ENCODE data around the gene CNTN5. TPM values are rescaled to one million over a fixed set of nuclear protein-coding genes. Genes with fewer than 3 reads are reported as not detected.

Gene CNTN5
- total RNA-seq, 3 donors from 2014 or later, result 0.35 TPM; not detected in 2

DNA sequence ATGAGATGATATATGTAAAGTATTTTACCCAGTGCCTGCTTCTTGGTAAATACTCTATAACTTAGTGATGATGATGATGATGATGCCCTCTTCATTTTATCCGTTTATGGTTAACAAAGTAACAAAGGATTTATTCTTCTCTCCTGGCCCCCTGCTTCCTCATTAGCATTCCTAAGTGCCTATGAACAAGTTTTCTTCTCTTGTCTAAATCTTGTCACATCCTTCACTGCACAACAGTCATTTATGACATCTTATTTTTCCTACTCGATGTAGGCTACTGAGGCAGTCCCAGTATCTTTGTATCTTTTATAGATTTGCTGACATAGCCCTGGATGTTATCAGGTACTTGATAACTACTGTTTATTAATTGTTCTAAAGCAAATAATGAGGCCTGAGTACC, 911.9 kb downstream of the CNTN5 start:
- Histone ChIP-seq H3K4me1 (ENCODE audit: low read depth) (no peaks in the 10 kb centered on the region), H3K9me3 (peaks cover 15% of the 10 kb centered on the region), H3K36me3 (ENCODE audit: low read depth) (no peaks in the 10 kb centered on the region), H3K4me3 (no peak overlapping the region)
- intact Hi-C loops (cut with DNase I, micrococcal nuclease), result no loop called here
- no peak for DNase-seq
- TF ChIP-seq, protein P1, sequence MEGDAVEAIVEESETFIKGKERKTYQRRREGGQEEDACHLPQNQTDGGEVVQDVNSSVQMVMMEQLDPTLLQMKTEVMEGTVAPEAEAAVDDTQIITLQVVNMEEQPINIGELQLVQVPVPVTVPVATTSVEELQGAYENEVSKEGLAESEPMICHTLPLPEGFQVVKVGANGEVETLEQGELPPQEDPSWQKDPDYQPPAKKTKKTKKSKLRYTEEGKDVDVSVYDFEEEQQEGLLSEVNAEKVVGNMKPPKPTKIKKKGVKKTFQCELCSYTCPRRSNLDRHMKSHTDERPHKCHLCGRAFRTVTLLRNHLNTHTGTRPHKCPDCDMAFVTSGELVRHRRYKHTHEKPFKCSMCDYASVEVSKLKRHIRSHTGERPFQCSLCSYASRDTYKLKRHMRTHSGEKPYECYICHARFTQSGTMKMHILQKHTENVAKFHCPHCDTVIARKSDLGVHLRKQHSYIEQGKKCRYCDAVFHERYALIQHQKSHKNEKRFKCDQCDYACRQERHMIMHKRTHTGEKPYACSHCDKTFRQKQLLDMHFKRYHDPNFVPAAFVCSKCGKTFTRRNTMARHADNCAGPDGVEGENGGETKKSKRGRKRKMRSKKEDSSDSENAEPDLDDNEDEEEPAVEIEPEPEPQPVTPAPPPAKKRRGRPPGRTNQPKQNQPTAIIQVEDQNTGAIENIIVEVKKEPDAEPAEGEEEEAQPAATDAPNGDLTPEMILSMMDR (IDR thresholded peaks at IDR 0.05), result no peak
- ATAC-seq, result no peak

DNA sequence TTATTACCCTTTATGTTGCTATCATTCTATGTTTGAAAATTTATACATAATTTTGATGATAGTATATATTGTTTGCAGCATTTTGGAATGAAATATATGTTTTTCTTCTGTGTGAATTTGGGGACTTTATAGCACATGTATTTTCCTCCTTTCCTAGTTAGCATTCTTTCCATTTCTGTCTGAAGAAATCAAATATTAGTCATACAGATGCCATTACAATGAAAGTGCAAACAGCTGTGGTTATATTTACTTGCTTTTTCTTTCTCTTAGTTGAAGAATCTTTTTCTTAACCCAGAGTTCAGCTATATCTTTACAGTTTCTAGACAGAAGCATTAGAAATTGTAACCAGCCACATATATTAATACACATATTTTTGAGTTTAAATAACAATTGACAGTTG, 913.3 kb downstream of the CNTN5 start:
- ATAC-seq (no peak), DNase-seq (no peak)
- TF ChIP-seq, protein P1 (IDR thresholded peaks at IDR 0.05), result no peak
- H3K36me3 ChIP-seq (ENCODE audit: low read depth), result no peaks in the 10 kb centered on the region
- H3K4me1 ChIP-seq (ENCODE audit: low read depth), result no peaks in the 10 kb centered on the region
- no peak overlapping the region for H3K4me3 ChIP-seq
- peaks cover 5% of the 10 kb centered on the region for H3K9me3 ChIP-seq
- intact Hi-C loops (cut with DNase I, micrococcal nuclease), result no loop called here

DNA sequence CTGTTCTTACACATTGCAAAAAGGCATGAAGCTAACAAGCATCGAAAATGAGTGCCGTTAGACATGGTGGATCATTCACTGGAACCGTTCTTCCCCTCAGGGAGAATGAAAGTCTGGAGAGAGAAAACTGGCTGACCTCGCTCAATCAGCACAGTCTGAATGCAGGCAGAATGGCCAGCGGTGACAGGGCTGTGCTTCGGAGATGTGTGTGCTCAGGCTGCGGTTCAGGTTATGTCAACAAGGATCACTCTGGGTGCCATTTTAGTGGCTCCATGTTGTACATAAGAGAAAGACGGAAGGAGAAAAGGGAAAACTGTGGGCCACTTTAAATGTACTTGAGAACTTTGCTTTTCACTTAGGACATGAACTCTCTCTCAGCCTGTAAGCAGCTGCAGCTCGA, 916.6 kb downstream of the CNTN5 start:
- TF ChIP-seq, protein P1 (IDR thresholded peaks at IDR 0.05), result no peak
- no peak overlapping the region for H3K4me3 ChIP-seq
- ATAC-seq (no peak), DNase-seq (no peak)
- peaks cover 3% of the 10 kb centered on the region for H3K9me3 ChIP-seq
- no peaks in the 10 kb centered on the region for H3K4me1 ChIP-seq (ENCODE audit: low read depth)
- H3K36me3 ChIP-seq (ENCODE audit: low read depth), result no peaks in the 10 kb centered on the region
- intact Hi-C loops (cut with DNase I, micrococcal nuclease), result no loop called here

DNA sequence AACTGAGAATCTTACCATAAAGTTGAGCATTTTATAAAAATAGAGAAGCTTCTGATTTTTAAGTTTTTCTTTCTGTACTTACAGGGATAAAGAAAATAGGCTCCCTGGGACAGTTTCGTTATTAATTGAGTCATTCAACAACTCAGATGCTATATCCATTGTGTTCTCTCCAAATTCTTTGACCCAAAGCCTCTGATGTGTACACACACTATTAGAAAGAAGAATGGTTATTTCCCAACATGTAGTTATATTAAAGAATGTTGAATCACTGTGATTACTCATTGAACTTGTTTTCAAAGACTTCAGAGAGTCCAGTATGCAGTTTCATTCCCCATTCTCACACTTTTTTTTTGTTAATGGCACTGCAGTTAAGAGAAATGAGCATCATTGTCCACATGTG, 932.1 kb downstream of the CNTN5 start:
- intact Hi-C loops (cut with DNase I, micrococcal nuclease), result no loop called here
- Histone ChIP-seq H3K36me3 (ENCODE audit: low read depth) (no peaks in the 10 kb centered on the region), H3K9me3 (no peaks in the 10 kb centered on the region), H3K4me3 (no peak overlapping the region), H3K4me1 (ENCODE audit: low read depth) (no peaks in the 10 kb centered on the region)
- ATAC-seq (no peak), DNase-seq (no peak)
- TF ChIP-seq, protein P1 (IDR thresholded peaks at IDR 0.05), result no peak

DNA sequence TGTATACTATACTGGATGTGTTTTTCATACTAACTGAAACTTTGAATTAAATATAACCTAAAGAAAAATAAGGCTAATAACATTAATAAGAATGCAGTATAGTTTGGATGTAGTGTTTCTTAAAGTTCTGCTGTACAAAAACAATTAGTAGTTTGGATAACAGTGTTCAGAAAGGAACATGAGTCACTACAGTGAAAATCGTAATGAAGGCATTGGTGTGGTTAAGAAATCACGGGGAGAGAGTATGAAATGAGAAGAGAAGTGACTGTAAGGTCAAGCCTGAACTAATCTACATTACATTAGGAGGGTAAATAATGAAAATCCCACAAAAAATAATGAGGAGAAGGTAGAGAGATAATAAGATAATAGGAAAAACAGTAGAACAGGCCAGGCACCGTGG, 939.8 kb downstream of the CNTN5 start:
- TF ChIP-seq, protein P1 (IDR thresholded peaks at IDR 0.05), result no peak
- Histone ChIP-seq H3K4me3 (no peak overlapping the region), H3K9me3 (no peaks in the 10 kb centered on the region), H3K4me1 (ENCODE audit: low read depth) (no peaks in the 10 kb centered on the region), H3K36me3 (ENCODE audit: low read depth) (no peaks in the 10 kb centered on the region)
- no peak for ATAC-seq
- intact Hi-C loops (cut with DNase I, micrococcal nuclease), result no loop called here
- DNase-seq, result no peak

DNA sequence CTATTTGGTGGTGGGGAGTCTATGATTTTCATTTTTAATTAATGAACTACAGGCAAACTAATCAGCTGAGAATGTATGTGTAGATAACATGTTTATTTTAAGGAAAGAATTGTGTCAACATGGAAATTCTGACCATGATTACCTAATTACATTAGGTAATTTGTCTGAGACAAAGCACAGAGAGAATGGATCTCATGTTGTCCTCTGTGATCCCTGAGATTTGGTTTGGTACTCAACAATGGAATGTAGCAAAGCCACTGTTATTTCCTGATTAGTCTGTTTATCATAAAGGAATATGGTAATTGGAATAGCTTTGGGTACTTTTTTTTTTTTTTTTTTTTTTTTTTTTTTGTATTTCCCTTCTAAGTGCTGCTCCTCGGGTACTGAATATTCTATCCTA, 947.6 kb downstream of the CNTN5 start:
- Histone ChIP-seq H3K9me3 (peaks cover 4% of the 10 kb centered on the region), H3K36me3 (ENCODE audit: low read depth) (no peaks in the 10 kb centered on the region), H3K4me3 (no peak overlapping the region), H3K4me1 (ENCODE audit: low read depth) (no peaks in the 10 kb centered on the region)
- DNase-seq (no peak), ATAC-seq (no peak)
- intact Hi-C loops (cut with DNase I, micrococcal nuclease), result no loop called here
- TF ChIP-seq, protein P1 (IDR thresholded peaks at IDR 0.05), result no peak

All from mucosa of descending colon (tissue), 3 donors.